ENCODE results near the gene OR1Q1. TPM values are rescaled to one million over a fixed set of nuclear protein-coding genes. Genes with fewer than 3 reads are reported as not detected.

OR1Q1 gene
- total RNA-seq, 1 experiment from 2014 or later: not detected

DNA sequence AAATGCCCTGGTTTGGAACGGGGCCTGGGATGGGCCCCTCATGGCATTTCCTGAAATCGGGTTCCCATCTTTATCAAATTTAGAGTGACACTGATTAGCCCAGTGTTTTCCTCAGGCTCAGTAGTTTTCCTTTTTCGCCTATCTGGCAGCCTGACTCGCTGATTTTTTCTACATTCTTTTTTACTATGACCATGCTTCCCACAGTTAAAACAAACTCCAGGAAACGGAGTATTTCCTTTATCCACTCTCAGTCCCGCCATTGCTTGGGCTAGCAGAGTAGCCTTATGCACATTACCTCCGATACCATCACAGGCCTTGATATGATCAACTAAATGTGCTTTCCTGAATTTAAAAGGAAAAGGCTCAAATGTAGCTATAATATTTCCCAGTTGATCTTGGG, 5.5 kb downstream of the OR1Q1 start:
- no TSS peak for BruUV-seq (replicated peaks)
- H3K4me1 Mint-ChIP-seq (ENCODE audit: insufficient read depth, unreplicated experiment): no peaks in the 10 kb centered on the region
- TF ChIP-seq, protein P1, sequence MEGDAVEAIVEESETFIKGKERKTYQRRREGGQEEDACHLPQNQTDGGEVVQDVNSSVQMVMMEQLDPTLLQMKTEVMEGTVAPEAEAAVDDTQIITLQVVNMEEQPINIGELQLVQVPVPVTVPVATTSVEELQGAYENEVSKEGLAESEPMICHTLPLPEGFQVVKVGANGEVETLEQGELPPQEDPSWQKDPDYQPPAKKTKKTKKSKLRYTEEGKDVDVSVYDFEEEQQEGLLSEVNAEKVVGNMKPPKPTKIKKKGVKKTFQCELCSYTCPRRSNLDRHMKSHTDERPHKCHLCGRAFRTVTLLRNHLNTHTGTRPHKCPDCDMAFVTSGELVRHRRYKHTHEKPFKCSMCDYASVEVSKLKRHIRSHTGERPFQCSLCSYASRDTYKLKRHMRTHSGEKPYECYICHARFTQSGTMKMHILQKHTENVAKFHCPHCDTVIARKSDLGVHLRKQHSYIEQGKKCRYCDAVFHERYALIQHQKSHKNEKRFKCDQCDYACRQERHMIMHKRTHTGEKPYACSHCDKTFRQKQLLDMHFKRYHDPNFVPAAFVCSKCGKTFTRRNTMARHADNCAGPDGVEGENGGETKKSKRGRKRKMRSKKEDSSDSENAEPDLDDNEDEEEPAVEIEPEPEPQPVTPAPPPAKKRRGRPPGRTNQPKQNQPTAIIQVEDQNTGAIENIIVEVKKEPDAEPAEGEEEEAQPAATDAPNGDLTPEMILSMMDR (IDR thresholded peaks at IDR 0.05; ENCODE audit: unreplicated experiment): no peak
- ChIA-PET CTCF (no interaction called here), POLR2A (no interaction called here)
- intact Hi-C loops (cut with micrococcal nuclease): no loop called here
- H3K9me3 Mint-ChIP-seq (ENCODE audit: unreplicated experiment): peaks cover 7% of the 10 kb centered on the region
- H3K4me3 Mint-ChIP-seq (ENCODE audit: unreplicated experiment): no peak overlapping the region
- H3K27me3 Mint-ChIP-seq (ENCODE audit: insufficient read depth, unreplicated experiment): peaks cover 52% of the 10 kb centered on the region
- no peak for DNase-seq (ENCODE audit: unreplicated experiment)
- no peaks in the 10 kb centered on the region for H3K36me3 Mint-ChIP-seq (ENCODE audit: insufficient read depth, unreplicated experiment)
- no peak overlapping the region for H3K27ac Mint-ChIP-seq (ENCODE audit: low read depth, unreplicated experiment)

DNA sequence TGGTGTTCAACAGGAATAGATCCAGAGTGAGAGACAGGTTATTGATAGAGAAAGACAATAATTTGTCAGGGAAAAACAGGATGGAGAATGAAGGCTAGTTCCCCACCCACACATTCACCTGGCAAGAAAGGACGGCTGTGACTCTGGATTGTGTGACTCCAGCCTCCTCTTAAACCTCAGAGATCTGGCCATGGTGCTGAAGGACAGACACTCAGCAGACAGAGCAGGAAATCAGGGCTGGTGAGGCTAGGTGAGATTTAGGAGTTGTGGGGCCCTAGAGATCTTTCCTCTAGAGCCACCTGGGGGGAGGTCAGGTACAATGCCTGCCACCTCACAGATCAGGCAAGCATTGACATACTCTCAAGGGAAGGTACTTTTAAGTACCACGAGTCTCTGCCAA, 27.7 kb downstream of the OR1Q1 start:
- TF ChIP-seq, protein P1 (IDR thresholded peaks at IDR 0.05; ENCODE audit: unreplicated experiment): no peak
- Mint-ChIP-seq H3K4me3 (ENCODE audit: unreplicated experiment) (no peak overlapping the region), H3K9me3 (ENCODE audit: unreplicated experiment) (peaks cover 5% of the 10 kb centered on the region), H3K27me3 (ENCODE audit: insufficient read depth, unreplicated experiment) (peaks cover 38% of the 10 kb centered on the region), H3K36me3 (ENCODE audit: insufficient read depth, unreplicated experiment) (no peaks in the 10 kb centered on the region), H3K4me1 (ENCODE audit: insufficient read depth, unreplicated experiment) (no peaks in the 10 kb centered on the region), H3K27ac (ENCODE audit: low read depth, unreplicated experiment) (no peak overlapping the region)
- BruUV-seq (replicated peaks): no TSS peak
- POLR2A ChIA-PET: no interaction called here
- CTCF ChIA-PET: no interaction called here
- intact Hi-C loops (cut with micrococcal nuclease): no loop called here
- DNase-seq (ENCODE audit: unreplicated experiment): peak; percentile 48

DNA sequence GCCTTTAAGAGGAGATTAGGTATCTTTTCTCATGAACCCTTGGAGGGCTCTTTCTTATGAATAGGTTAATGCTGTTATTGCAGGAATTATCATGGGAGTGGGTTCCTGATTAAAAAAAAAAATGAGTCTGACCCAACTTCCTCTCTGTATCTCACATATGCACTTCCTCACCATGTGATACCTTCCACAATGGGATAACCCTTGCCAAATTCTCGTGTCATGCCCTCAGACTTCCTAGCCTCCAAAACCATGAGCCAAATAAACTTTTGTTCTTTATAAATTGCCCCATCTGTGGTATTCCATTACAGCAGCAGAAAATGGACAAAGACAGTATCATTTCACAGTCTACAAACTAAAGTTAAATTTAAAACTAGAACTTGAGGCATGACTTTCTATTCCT, 41.8 kb downstream of the OR1Q1 start:
- ChIA-PET CTCF (no interaction called here), POLR2A (no interaction called here)
- TF ChIP-seq, protein P1 (IDR thresholded peaks at IDR 0.05; ENCODE audit: unreplicated experiment): no peak
- no TSS peak for BruUV-seq (replicated peaks)
- Mint-ChIP-seq H3K4me3 (ENCODE audit: unreplicated experiment) (no peak overlapping the region), H3K27me3 (ENCODE audit: insufficient read depth, unreplicated experiment) (peaks cover 32% of the 10 kb centered on the region), H3K4me1 (ENCODE audit: insufficient read depth, unreplicated experiment) (no peaks in the 10 kb centered on the region), H3K36me3 (ENCODE audit: insufficient read depth, unreplicated experiment) (no peaks in the 10 kb centered on the region), H3K9me3 (ENCODE audit: unreplicated experiment) (no peaks in the 10 kb centered on the region), H3K27ac (ENCODE audit: low read depth, unreplicated experiment) (no peak overlapping the region)
- intact Hi-C loops (cut with micrococcal nuclease): no loop called here
- DNase-seq (ENCODE audit: unreplicated experiment): no peak

DNA sequence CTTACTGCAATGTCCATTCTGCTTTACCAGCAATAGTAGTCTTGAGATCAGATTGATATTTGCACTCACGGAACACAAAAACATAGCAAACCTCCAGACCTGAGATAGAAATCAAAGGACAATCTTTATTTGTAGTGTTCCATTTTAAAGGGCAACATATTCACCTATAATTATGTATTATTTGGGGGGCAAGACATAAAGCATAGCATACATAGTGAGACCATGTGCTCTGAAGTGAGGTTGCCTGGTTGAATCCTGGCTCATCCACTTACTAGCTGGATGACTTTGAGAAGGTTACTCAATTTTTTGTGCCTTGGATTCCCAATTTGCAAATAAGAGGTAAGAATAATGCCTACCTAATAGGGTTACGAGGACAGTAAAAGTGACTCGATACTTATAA, 43.0 kb downstream of the OR1Q1 start, which contains the start of gene OR1B1:
Gene OR1B1, minus strand, starts transcription at position 101 of the 400 bp plus-strand sequence.
- no TSS peak for BruUV-seq (replicated peaks)
- ChIA-PET POLR2A (no interaction called here), CTCF (interaction anchor here (0.7 kb wide), 1 partner anchor 45 kb away, joined by 3 read pairs; no protein-coding TSS in a partner anchor)
- no peak for DNase-seq (ENCODE audit: unreplicated experiment)
- TF ChIP-seq, protein P1 (IDR thresholded peaks at IDR 0.05; ENCODE audit: unreplicated experiment): no peak
- Mint-ChIP-seq H3K9me3 (ENCODE audit: unreplicated experiment) (no peaks in the 10 kb centered on the region), H3K4me3 (ENCODE audit: unreplicated experiment) (no peak within 1 kb of the TSS), H3K4me1 (ENCODE audit: insufficient read depth, unreplicated experiment) (no peaks in the 10 kb centered on the region), H3K36me3 (ENCODE audit: insufficient read depth, unreplicated experiment) (no peaks in the 10 kb centered on the region), H3K27ac (ENCODE audit: low read depth, unreplicated experiment) (no peak within 1 kb of the TSS), H3K27me3 (ENCODE audit: insufficient read depth, unreplicated experiment) (peaks cover 43% of the 10 kb centered on the region)
- intact Hi-C loops (cut with micrococcal nuclease): no loop called here

Data from MCF 10A (cell line).